GM21825 (cell line): ENCODE measurements around the gene ALX1.

Source experiments
- ATAC-seq: cut with Tn5 transposase; IDR thresholded peaks from one replicate; pipeline ENCODE4 v1.9.1; 2021; ENCODE audit warnings: mild to moderate bottlenecking, moderate library complexity; ENCODE audit not compliant: unreplicated experiment

ALX1 gene

GRCh38 chr12:85280165-85280983 lies at the start of gene ALX1:
ALX1 (plus strand) TSS chr12:85280220; CDS start chr12:85280262, 42 bp downstream.
- no peak for ATAC-seq

GRCh38 chr12:85237327-85237726 lies 42.7 kb upstream of the ALX1 start:
- no peak for ATAC-seq

GRCh38 chr12:85244561-85244960 lies 35.5 kb upstream of the ALX1 start:
- no peak for ATAC-seq

- no peak for ATAC-seq
Measured at GRCh38 chr12:85253853-85254252, 26.2 kb upstream of the ALX1 start.

- no peak for ATAC-seq
Measured at GRCh38 chr12:85257671-85258070, 22.3 kb upstream of the ALX1 start.

- ATAC-seq = no peak
Measured at GRCh38 chr12:85260447-85260846, 19.6 kb upstream of the ALX1 start.

GRCh38 chr12:85260896-85261295 lies 19.1 kb upstream of the ALX1 start:
- no peak for ATAC-seq

GRCh38 chr12:85266356-85266755 lies 13.7 kb upstream of the ALX1 start:
- ATAC-seq = no peak

- no peak for ATAC-seq
Measured at GRCh38 chr12:85273381-85274314, 6.4 kb upstream of the ALX1 start.

- ATAC-seq = no peak
Measured at GRCh38 chr12:85274315-85274651, 5.7 kb upstream of the ALX1 start.

- ATAC-seq = no peak
Measured at GRCh38 chr12:85275374-85275773, 4.6 kb upstream of the ALX1 start.

- ATAC-seq = no peak
Measured at GRCh38 chr12:85277191-85277590, 2.8 kb upstream of the ALX1 start.

GRCh38 chr12:85277900-85278597 lies 2.0 kb upstream of the ALX1 start:
- no peak for ATAC-seq

GRCh38 chr12:85278598-85279448 lies 1.2 kb upstream of the ALX1 start:
- ATAC-seq = no peak

GRCh38 chr12:85279449-85280164 lies 413 bp upstream of the ALX1 start:
- no peak for ATAC-seq

- no peak for ATAC-seq
Measured at GRCh38 chr12:85280984-85281630, 1.1 kb downstream of the ALX1 start.

GRCh38 chr12:85281636-85282312 lies 1.8 kb downstream of the ALX1 start:
- ATAC-seq = no peak

GRCh38 chr12:85283560-85283959 lies 3.5 kb downstream of the ALX1 start:
- no peak for ATAC-seq

GRCh38 chr12:85296362-85296761 lies 16.3 kb downstream of the ALX1 start:
- ATAC-seq = no peak
